Astrocyte (in vitro differentiated cells and primary cell): Measurements from ENCODE around the gene GPN3. TPM values are rescaled to one million over a fixed set of nuclear protein-coding genes. Genes with fewer than 3 reads are reported as not detected.

ENCODE experiments used
- DNase-seq: peaks from one replicate; pipeline ENCODE4 v3.0.0-alpha.2; 2010; ENCODE audit warnings: low read depth
- FAIRE-seq: peaks from 2 replicates; lab custom pipeline; 2011; peaks lifted over from hg19 to GRCh38; lab: Jason Lieb, UNC
- H2AFZ ChIP-seq: 2 replicates; pipeline ENCODE4 v1.6.0; 2012; ENCODE audit warnings: low read depth, low read length, inconsistent platforms
- H3K27ac ChIP-seq: 2 replicates; pipeline ENCODE4 v1.5.1; 2011; ENCODE audit warnings: low read depth, low read length, inconsistent platforms
- H3K27me3 ChIP-seq: 2 replicates; pipeline ENCODE4 v1.6.0; 2011; ENCODE audit warnings: low read length, inconsistent platforms; ENCODE audit not compliant: insufficient read depth
- H3K36me3 ChIP-seq: 2 replicates; pipeline ENCODE4 v1.5.1; 2011; ENCODE audit warnings: low read length, inconsistent platforms; ENCODE audit not compliant: insufficient read depth
- H3K4me1 ChIP-seq: 2 replicates; pipeline ENCODE4 v1.5.1; 2011; ENCODE audit warnings: low read length, inconsistent platforms; ENCODE audit not compliant: insufficient read depth
- H3K4me2 ChIP-seq: 2 replicates; pipeline ENCODE4 v1.6.0; 2012; ENCODE audit warnings: low read length, inconsistent platforms
- H3K4me3 ChIP-seq: 2 replicates; pipeline ENCODE4 v1.5.1; 2011; ENCODE audit warnings: low read depth, mild to moderate bottlenecking, low read length, inconsistent platforms; ENCODE audit not compliant: insufficient read depth
- H3K79me2 ChIP-seq: 2 replicates; pipeline ENCODE4 v1.6.0; 2012; ENCODE audit warnings: mild to moderate bottlenecking, low read length, inconsistent platforms; ENCODE audit not compliant: insufficient read depth
- H3K9ac ChIP-seq: 2 replicates; pipeline ENCODE4 v1.6.0; 2012; ENCODE audit warnings: mild to moderate bottlenecking, low read length, inconsistent platforms
- H3K9me3 ChIP-seq: 2 replicates; pipeline ENCODE4 v1.5.1; 2012; ENCODE audit warnings: low read depth, mild to moderate bottlenecking, low read length, inconsistent platforms; ENCODE audit not compliant: insufficient read depth
- H4K20me1 ChIP-seq: 2 replicates; pipeline ENCODE4 v1.6.0; 2012; ENCODE audit warnings: low read length, inconsistent platforms; ENCODE audit not compliant: insufficient read depth
- H3K27ac Mint-ChIP-seq: one replicate; pipeline ENCODE4 v1.8.0; 2021; ENCODE audit warnings: mild to moderate bottlenecking, mixed read lengths; ENCODE audit not compliant: unreplicated experiment
- H3K27me3 Mint-ChIP-seq: one replicate; pipeline ENCODE4 v1.8.0; 2021; ENCODE audit warnings: low read depth, mixed read lengths; ENCODE audit not compliant: unreplicated experiment
- H3K36me3 Mint-ChIP-seq: one replicate; pipeline ENCODE4 v1.8.0; 2021; ENCODE audit warnings: low read depth, mixed read lengths; ENCODE audit not compliant: unreplicated experiment
- H3K4me1 Mint-ChIP-seq: one replicate; pipeline ENCODE4 v1.8.0; 2021; ENCODE audit warnings: low read depth, mixed read lengths; ENCODE audit not compliant: unreplicated experiment
- H3K4me3 Mint-ChIP-seq: one replicate; pipeline ENCODE4 v1.8.0; 2021; ENCODE audit warnings: mild to moderate bottlenecking, moderate library complexity, mixed read lengths; ENCODE audit not compliant: unreplicated experiment
- H3K9me3 Mint-ChIP-seq: one replicate; pipeline ENCODE4 v1.8.0; 2021; ENCODE audit warnings: mild to moderate bottlenecking, mixed read lengths; ENCODE audit not compliant: unreplicated experiment
- CTCF ChIP-seq: IDR thresholded peaks from 2 replicates; pipeline ENCODE4 v1.5.1; 2011; ENCODE audit warnings: low read depth, mild to moderate bottlenecking, inconsistent platforms, low read length, moderate library complexity; ENCODE audit not compliant: insufficient read depth
- EZH2 ChIP-seq: IDR thresholded peaks from 2 replicates; pipeline ENCODE4 v1.6.1; 2012; ENCODE audit warnings: mild to moderate bottlenecking, low read length, inconsistent platforms; ENCODE audit not compliant: insufficient read depth
- total RNA-seq: library from RNA; stranded (reverse); gene quantifications from 2 replicates; pipeline ENCODE4 v1.2.1, GENCODE V29; 2021

Gene GPN3
- total RNA-seq, 1 donor from 2014 or later: 19.5 TPM

DNA sequence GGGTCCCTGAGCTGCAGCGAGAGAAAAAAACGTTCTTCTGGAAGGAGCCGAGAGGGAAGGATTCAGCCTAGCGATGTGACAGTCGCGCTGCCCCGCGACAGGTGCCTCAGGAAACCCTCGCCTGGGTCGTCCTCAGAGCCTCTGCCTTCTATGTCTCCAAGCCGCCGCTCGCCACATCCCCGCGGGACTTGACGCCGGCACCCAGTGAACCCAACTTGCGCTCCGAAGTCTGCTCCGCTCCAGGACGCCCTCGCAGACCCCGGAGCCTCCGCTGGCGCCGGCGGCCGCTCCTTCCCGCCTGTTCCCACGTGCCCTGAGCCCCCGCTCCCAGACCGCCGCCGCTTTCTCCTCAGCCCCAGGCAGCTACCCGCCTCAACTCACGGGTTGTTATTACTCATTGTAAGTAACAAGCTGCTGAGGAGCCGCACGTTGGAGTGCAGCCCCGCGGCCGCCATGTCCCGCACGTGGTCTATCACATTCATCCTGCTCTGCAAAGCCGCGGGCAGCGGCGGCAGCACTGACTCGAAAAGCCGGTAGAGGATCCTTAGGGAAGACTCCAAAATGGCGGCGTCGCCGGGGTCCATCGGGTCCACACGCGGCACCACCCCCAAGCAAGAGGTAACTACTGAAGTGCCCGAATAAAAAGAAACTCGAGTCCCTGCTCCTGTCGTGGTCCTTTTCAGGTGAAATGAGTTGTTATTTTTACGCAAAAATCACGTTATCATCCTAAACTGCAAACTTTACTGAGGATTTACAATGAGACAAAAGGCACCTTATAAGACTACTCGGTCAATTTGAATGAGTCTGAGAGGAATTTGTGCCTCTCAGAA lies 64.7 kb downstream of the GPN3 start, which contains the start of gene ANAPC7:
ANAPC7 (minus strand) TSS at position 563 of the 830 bp plus-strand sequence; CDS start at position 482, 81 bp downstream.
- FAIRE-seq (no peak), DNase-seq (peak; percentile 75)
- Histone ChIP-seq H3K27me3 (no peaks in the 10 kb centered on the region), H3K9ac (peak within 1 kb of the TSS; percentile 95), H3K36me3 (peaks cover 7% of the 10 kb centered on the region), H4K20me1 (peaks cover 3% of the 10 kb centered on the region), H3K4me1 (peaks cover 10% of the 10 kb centered on the region), H3K9me3 (no peaks in the 10 kb centered on the region), H3K4me2 (peak within 1 kb of the TSS; percentile 91), H2AFZ (peak within 1 kb of the TSS; percentile 99), H3K27ac (peak within 1 kb of the TSS; percentile 98), H3K79me2 (peaks cover 50% of the 10 kb centered on the region), H3K4me3 (peak within 1 kb of the TSS; percentile 92)
- Mint-ChIP-seq H3K27me3 (no peaks in the 10 kb centered on the region), H3K4me1 (peaks cover 3% of the 10 kb centered on the region), H3K9me3 (no peaks in the 10 kb centered on the region), H3K4me3 (peak within 1 kb of the TSS; percentile 100), H3K36me3 (peaks cover 11% of the 10 kb centered on the region), H3K27ac (peak within 1 kb of the TSS; percentile 100)
- no peak for TF ChIP-seq CTCF
- TF ChIP-seq EZH2: no peak

Other genes starting within 250 kb of the GPN3 start
- 262 TPM in 2 replicates for gene ATP2A2, start 187.0 kb downstream of the GPN3 start, total RNA-seq
- 50.7 and 54.1 TPM in 2 replicates for gene ANAPC7, start 64.5 kb downstream of the GPN3 start, total RNA-seq
- 315 and 316 TPM in 2 replicates for gene ARPC3, start 17.9 kb downstream of the GPN3 start, total RNA-seq
- gene FAM216A, start 588 bp upstream of the GPN3 start, total RNA-seq: 9.2 and 11.3 TPM in 2 replicates
- gene VPS29, start 33.9 kb upstream of the GPN3 start, total RNA-seq: 78.1 and 80.7 TPM in 2 replicates
- gene RAD9B, start 34.1 kb upstream of the GPN3 start, total RNA-seq: 0.53 and 0.66 TPM in 2 replicates
- gene PPTC7, start 115.1 kb upstream of the GPN3 start, total RNA-seq: 14.9 and 16.6 TPM in 2 replicates
- gene TCTN1, start 145.9 kb upstream of the GPN3 start, total RNA-seq: 22.6 and 32.0 TPM in 2 replicates
- 0.94 and 1.0 TPM in 2 replicates for gene HVCN1, start 220.9 kb upstream of the GPN3 start, total RNA-seq